Gastrocnemius medialis (tissue), 4 donors: ENCODE results near the gene FAM174C. TPM values are rescaled to one million over a fixed set of nuclear protein-coding genes. Genes with fewer than 3 reads are reported as not detected.

Source experiments
- ATAC-seq, 2 donors: fragments of 150-250 bp; one replicate each; pipeline ENCODE4 v1.9.1; 2016
- DNase-seq, 2 donors: peaks; one replicate each; pipeline ENCODE4 v3.0.0-alpha.2; 2019
- H3K27ac ChIP-seq, 4 donors: fragments of 200-600 bp; sonication (generic); 1 replicate in 1 of 4; 2 replicates in 3 of 4; pipeline ENCODE4 v1.5.1; 2016 to 2018; ENCODE audit warnings: mild to moderate bottlenecking in 2 of 4, moderate library complexity in 1 of 4
- H3K27me3 ChIP-seq, 3 donors: fragments of 200-600 bp; sonication (generic) in 2 of 3; 1 replicate in 1 of 3; 2 replicates in 2 of 3; pipeline versions ENCODE4 v1.5.1 to v1.6.0; 2016 to 2019; ENCODE audit warnings: mild to moderate bottlenecking in 1 of 3, moderate library complexity in 1 of 3
- H3K36me3 ChIP-seq, 2 donors: fragments of 200-600 bp; sonication (generic) in 1 of 2; one replicate each; pipeline ENCODE4 v1.5.1; 2017 to 2018
- H3K4me1 ChIP-seq, 2 donors: fragments of 200-600 bp; sonication (generic) in 1 of 2; one replicate each; pipeline ENCODE4 v1.5.1; 2016 to 2017; ENCODE audit warnings: mild to moderate bottlenecking in 2 of 2
- H3K4me3 ChIP-seq, 4 donors: fragments of 200-600 bp; sonication (generic) in 3 of 4; 1 replicate in 1 of 4; 2 replicates in 3 of 4; pipeline ENCODE4 v1.5.1; 2016 to 2019; ENCODE audit warnings: mild to moderate bottlenecking in 2 of 4
- H3K9me3 ChIP-seq, 3 donors: fragments of 200-600 bp; sonication (generic) in 2 of 3; 1 replicate in 1 of 3; 2 replicates in 2 of 3; pipeline ENCODE4 v1.5.1; 2016 to 2019
- CTCF ChIP-seq, 5 experiments: fragments of 450-650 bp in 3 of 5; fragments of 200-600 bp in 2 of 5; sonication (generic) in 2 of 5; IDR thresholded peaks in 4 of 5; conservative IDR thresholded peaks in 1 of 5; 1 replicate in 4 of 5; 2 replicates in 1 of 5; pipeline ENCODE4 v1.5.1; 2016 to 2019; ENCODE audit warnings: antibody characterized with exemption in 5 of 5, mild to moderate bottlenecking in 3 of 5, moderate library complexity in 3 of 5
- POLR2A ChIP-seq, 2 donors: fragments of 450-650 bp; IDR thresholded peaks; one replicate each; pipeline ENCODE4 v1.6.1; 2017; ENCODE audit warnings: antibody characterized with exemption in 2 of 2, mild to moderate bottlenecking in 2 of 2, moderate library complexity in 2 of 2
- in situ Hi-C, 4 donors: fragments of 200-750 bp; cut with MboI; loops; one replicate each; pipeline versions ENCODE4 v1.15.0 to v1.8.0; 2017; ENCODE audit warnings: low sequenced_read_pairs in 4 of 4
- intact Hi-C: fragments of 100-400 bp; cut with DNase I; formaldehyde crosslinking; loops from one replicate; pipeline ENCODE4 v1.15.1; 2023; ENCODE audit warnings: low total_unique reads
- total RNA-seq, 4 donors: library from RNA; depleted of rRNA; stranded (reverse); fragments of >200 nt; gene quantifications; one replicate each; pipeline versions ENCODE4 v1.1.0 to v1.2.3, GENCODE V29; 2016

Gene FAM174C
- total RNA-seq, 4 donors from 2014 or later, result 18.7 to 36.7 (median 28.7) TPM

DNA sequence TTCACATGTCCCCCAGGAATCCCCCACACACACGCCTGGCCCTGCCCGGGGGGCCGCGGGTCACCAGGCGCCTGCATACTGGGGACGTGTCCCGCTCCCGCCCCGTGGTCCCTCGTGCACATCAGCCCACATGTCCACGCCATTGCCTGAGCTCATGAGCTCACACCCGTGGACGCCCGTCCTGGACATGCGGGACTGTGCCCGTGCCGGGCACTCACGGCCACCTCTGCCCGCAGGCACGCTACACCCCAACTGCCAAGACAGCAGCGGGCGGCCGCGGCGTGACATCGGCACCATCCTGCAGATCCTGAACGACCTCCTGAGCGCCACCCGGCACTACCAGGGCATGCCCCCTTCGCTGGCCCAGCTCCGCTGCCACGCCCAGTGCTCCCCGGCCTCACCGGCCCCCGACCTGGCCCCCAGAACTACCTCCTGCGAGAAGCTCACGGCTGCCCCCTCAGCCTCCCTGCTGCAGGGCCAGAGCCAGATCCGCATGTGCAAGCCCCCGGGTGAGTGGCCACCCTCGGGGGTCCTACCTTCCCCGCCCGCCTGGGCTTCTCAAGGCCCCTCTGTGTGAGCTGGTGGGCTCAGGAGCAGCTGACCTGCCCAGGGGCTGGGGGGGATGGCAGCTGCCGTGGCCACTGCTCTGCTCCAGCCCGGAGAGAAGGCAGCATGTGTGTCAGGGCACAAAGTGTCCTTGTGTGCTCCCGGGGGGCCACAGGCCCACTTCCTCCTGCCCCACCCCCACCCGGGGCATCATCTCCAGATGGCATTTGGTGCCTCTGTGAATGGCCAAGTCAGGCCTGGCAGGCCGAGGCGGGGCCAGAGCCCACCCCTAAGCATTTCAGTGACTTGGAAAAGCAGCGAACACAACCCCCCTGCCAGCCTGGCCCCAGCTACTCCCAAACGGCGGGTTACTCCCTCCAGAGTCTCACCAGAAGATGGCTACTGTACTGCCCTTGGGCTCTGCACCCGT is 19.9 kb upstream of the FAM174C start:
- DNase-seq (no peak), ATAC-seq (no peak)
- in situ Hi-C loops, result no loop called here
- peaks cover 0 to 52% of the 10 kb centered on the region in 2 donors for H3K36me3 ChIP-seq
- H3K27me3 ChIP-seq, result no peaks in the 10 kb centered on the region
- TF ChIP-seq POLR2A (IDR thresholded peaks at IDR 0.05) (no peak), CTCF (IDR thresholded peaks at IDR 0.05 in 4 of 5, conservative IDR thresholded peaks at IDR 0.05 in 1 of 5) (no peak)
- H3K4me3 ChIP-seq, result no peak overlapping the region
- intact Hi-C loops, result no loop called here
- H3K4me1 ChIP-seq, result peaks cover 54 to 67% of the 10 kb centered on the region in 2 donors
- no peaks in the 10 kb centered on the region for H3K9me3 ChIP-seq
- H3K27ac ChIP-seq, result peak overlapping the region; percentile 94 to 99 (median 96)

DNA sequence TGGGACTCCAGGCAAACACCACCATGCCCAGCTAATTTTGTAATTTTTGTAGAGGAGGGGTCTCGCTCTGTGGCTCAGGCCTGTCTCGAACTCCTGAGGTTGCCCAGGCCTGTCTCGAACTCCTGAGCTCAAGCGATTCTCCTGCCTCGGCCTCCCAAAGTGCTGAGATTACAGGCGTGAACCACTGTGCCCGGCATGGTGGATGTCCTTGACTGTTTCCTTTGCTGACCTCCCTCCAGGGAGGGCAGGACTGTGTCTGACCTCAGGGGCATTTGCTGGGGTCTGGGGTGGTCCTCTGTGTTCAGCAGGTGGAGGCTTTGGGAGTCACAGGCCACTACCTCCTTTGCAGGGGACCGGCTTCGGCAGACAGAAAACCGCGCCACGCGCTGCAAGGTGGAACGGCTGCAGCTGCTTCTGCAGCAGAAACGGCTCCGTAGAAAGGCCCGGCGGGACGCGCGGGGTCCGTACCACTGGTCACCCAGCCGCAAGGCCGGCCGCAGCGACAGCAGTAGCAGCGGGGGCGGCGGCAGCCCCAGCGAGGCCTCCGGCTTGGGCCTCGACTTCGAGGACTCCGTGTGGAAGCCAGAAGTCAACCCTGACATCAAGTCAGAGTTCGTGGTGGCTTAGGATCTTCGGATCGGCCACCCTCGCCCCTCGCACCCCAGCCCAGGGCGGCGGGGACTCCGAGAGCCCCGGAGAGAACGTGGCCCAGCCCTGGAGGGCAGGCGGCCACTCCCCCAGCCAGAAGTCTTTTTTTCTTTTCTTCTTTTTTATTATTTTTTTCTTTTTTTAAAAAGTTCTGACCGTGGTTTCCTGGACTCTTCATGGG is 18.5 kb upstream of the FAM174C start:
- intact Hi-C loops, result no loop called here
- ATAC-seq (no peak), DNase-seq (no peak)
- Histone ChIP-seq H3K36me3 (peaks cover 0 to 46% of the 10 kb centered on the region in 2 donors), H3K27me3 (no peaks in the 10 kb centered on the region), H3K4me1 (peaks cover 61 to 66% of the 10 kb centered on the region in 2 donors), H3K9me3 (no peaks in the 10 kb centered on the region), H3K27ac (peak overlapping the region; percentile 94 to 99 (median 96)), H3K4me3 (no peak overlapping the region)
- in situ Hi-C loops, result no loop called here
- TF ChIP-seq CTCF (IDR thresholded peaks at IDR 0.05 in 4 of 5, conservative IDR thresholded peaks at IDR 0.05 in 1 of 5), result no peak
- no peak for TF ChIP-seq POLR2A (IDR thresholded peaks at IDR 0.05)

GRCh38 chr19:1257475-1258162 is 17.7 kb upstream of the FAM174C start:
- DNase-seq, result no peak
- in situ Hi-C loops, result no loop called here
- Histone ChIP-seq H3K27ac (peak overlapping the region; percentile 94 to 99 (median 96)), H3K4me1 (peaks cover 64 to 66% of the 10 kb centered on the region in 2 donors), H3K4me3 (no peak overlapping the region), H3K9me3 (no peaks in the 10 kb centered on the region), H3K27me3 (no peaks in the 10 kb centered on the region), H3K36me3 (peaks cover 0 to 45% of the 10 kb centered on the region in 2 donors)
- TF ChIP-seq CTCF (IDR thresholded peaks at IDR 0.05 in 4 of 5, conservative IDR thresholded peaks at IDR 0.05 in 1 of 5), result no peak
- TF ChIP-seq POLR2A (IDR thresholded peaks at IDR 0.05), result no peak
- no peak for ATAC-seq
- intact Hi-C loops, result no loop called here

GRCh38 chr19:1258163-1258492 is 17.2 kb upstream of the FAM174C start:
- H3K27me3 ChIP-seq, result no peaks in the 10 kb centered on the region
- peaks cover 0 to 45% of the 10 kb centered on the region in 2 donors for H3K36me3 ChIP-seq
- DNase-seq (no peak), ATAC-seq (no peak)
- intact Hi-C loops, result no loop called here
- H3K9me3 ChIP-seq, result no peaks in the 10 kb centered on the region
- peaks cover 63 to 65% of the 10 kb centered on the region in 2 donors for H3K4me1 ChIP-seq
- no peak overlapping the region for H3K4me3 ChIP-seq
- in situ Hi-C loops, result no loop called here
- peak overlapping the region; percentile 94 to 99 (median 96) for H3K27ac ChIP-seq
- TF ChIP-seq CTCF (IDR thresholded peaks at IDR 0.05 in 4 of 5, conservative IDR thresholded peaks at IDR 0.05 in 1 of 5) (no peak), POLR2A (IDR thresholded peaks at IDR 0.05) (no peak)
